ENCODE data around the gene PITPNC1. TPM values are rescaled to one million over a fixed set of nuclear protein-coding genes. Genes with fewer than 3 reads are reported as not detected.

PITPNC1 gene
- total and polyA plus RNA-seq, 4 donors, result 8.0 to 21.1 (median 15.2) TPM

GRCh38 chr17:67659028-67659427, 281.9 kb downstream of the PITPNC1 start:
- Histone ChIP-seq H3K36me3 (ENCODE audit: control insufficient read depth in 4 of 4, insufficient read depth in 4 of 4, low read length in 4 of 4) (no peaks in the 10 kb centered on the region), H3K4me3 (no peak overlapping the region), H3K9ac (ENCODE audit: insufficient read depth in 1 of 2, low read length in 2 of 2) (no peak overlapping the region), H3K9me3 (ENCODE audit: control insufficient read depth in 4 of 4, insufficient read depth in 3 of 4, low read length in 3 of 4) (peaks cover 0 to 5% (median 1%) of the 10 kb centered on the region in 4 donors), H3K4me1 (ENCODE audit: control insufficient read depth in 5 of 5, insufficient read depth in 5 of 5, low read length in 5 of 5) (no peaks in the 10 kb centered on the region), H3K27me3 (ENCODE audit: control insufficient read depth in 3 of 3, insufficient read depth in 3 of 3, low read length in 2 of 3) (no peaks in the 10 kb centered on the region), H3K27ac (ENCODE audit: low read depth in 1 of 2, low read length in 1 of 2) (no peak overlapping the region)
- no peak for TF ChIP-seq CTCF (IDR thresholded peaks at IDR 0.05; ENCODE audit: control extremely low read depth, extremely low read depth)
- DNase-seq (no peak), ATAC-seq (ENCODE audit: insufficient read depth, low FRiP score) (no peak)
- WGBS, 2 donors, result 88 to 100% methylated on average over 1 of the region's 1 CpG

DNA sequence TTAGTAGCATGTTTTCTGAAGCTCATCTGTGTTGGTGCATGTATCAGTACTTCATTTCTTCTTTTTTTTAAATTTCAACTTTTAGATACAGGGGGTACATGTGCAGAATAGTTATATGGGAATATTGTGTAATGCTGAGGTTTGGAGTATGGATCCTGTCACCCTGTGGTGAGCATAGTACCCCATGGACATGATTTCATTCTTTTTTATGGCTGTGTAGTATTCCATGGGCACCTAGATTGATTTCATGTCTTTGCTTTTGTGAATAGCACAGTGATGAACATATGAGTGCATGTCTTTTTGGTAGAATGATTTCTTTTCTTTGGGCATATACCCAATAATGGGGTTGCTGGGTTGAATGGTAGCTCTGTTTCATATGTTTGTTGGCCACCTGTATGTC, 285.6 kb downstream of the PITPNC1 start:
- DNase-seq, result no peak
- no peak for ATAC-seq (ENCODE audit: insufficient read depth, low FRiP score)
- Histone ChIP-seq H3K9me3 (ENCODE audit: control insufficient read depth in 4 of 4, insufficient read depth in 3 of 4, low read length in 3 of 4) (peaks cover 0 to 5% (median 1%) of the 10 kb centered on the region in 4 donors), H3K9ac (ENCODE audit: insufficient read depth in 1 of 2, low read length in 2 of 2) (no peak overlapping the region), H3K4me1 (ENCODE audit: control insufficient read depth in 5 of 5, insufficient read depth in 5 of 5, low read length in 5 of 5) (no peaks in the 10 kb centered on the region), H3K36me3 (ENCODE audit: control insufficient read depth in 4 of 4, insufficient read depth in 4 of 4, low read length in 4 of 4) (no peaks in the 10 kb centered on the region), H3K4me3 (no peak overlapping the region), H3K27me3 (ENCODE audit: control insufficient read depth in 3 of 3, insufficient read depth in 3 of 3, low read length in 2 of 3) (no peaks in the 10 kb centered on the region), H3K27ac (ENCODE audit: low read depth in 1 of 2, low read length in 1 of 2) (no peak overlapping the region)
- TF ChIP-seq CTCF (IDR thresholded peaks at IDR 0.05; ENCODE audit: control extremely low read depth, extremely low read depth), result no peak

GRCh38 chr17:67663457-67663856, 286.4 kb downstream of the PITPNC1 start:
- 94 to 96% methylated on average over 9 of the region's 9 CpGs for WGBS, 2 donors
- Histone ChIP-seq H3K9ac (ENCODE audit: insufficient read depth in 1 of 2, low read length in 2 of 2) (no peak overlapping the region), H3K4me3 (no peak overlapping the region), H3K9me3 (ENCODE audit: control insufficient read depth in 4 of 4, insufficient read depth in 3 of 4, low read length in 3 of 4) (peaks cover 0 to 5% (median 0%) of the 10 kb centered on the region in 4 donors), H3K4me1 (ENCODE audit: control insufficient read depth in 5 of 5, insufficient read depth in 5 of 5, low read length in 5 of 5) (no peaks in the 10 kb centered on the region), H3K27me3 (ENCODE audit: control insufficient read depth in 3 of 3, insufficient read depth in 3 of 3, low read length in 2 of 3) (no peaks in the 10 kb centered on the region), H3K36me3 (ENCODE audit: control insufficient read depth in 4 of 4, insufficient read depth in 4 of 4, low read length in 4 of 4) (no peaks in the 10 kb centered on the region), H3K27ac (ENCODE audit: low read depth in 1 of 2, low read length in 1 of 2) (no peak overlapping the region)
- no peak for DNase-seq
- TF ChIP-seq CTCF (IDR thresholded peaks at IDR 0.05; ENCODE audit: control extremely low read depth, extremely low read depth), result no peak
- ATAC-seq (ENCODE audit: insufficient read depth, low FRiP score), result no peak

GRCh38 chr17:67666028-67666427, 288.9 kb downstream of the PITPNC1 start:
- Histone ChIP-seq H3K9me3 (ENCODE audit: control insufficient read depth in 4 of 4, insufficient read depth in 3 of 4, low read length in 3 of 4) (peaks cover 0 to 3% (median 0%) of the 10 kb centered on the region in 4 donors), H3K36me3 (ENCODE audit: control insufficient read depth in 4 of 4, insufficient read depth in 4 of 4, low read length in 4 of 4) (peaks cover 0 to 4% (median 2%) of the 10 kb centered on the region in 4 donors), H3K9ac (ENCODE audit: insufficient read depth in 1 of 2, low read length in 2 of 2) (no peak overlapping the region), H3K4me1 (ENCODE audit: control insufficient read depth in 5 of 5, insufficient read depth in 5 of 5, low read length in 5 of 5) (peaks cover 0 to 1% (median 0%) of the 10 kb centered on the region in 5 donors), H3K4me3 (no peak overlapping the region), H3K27me3 (ENCODE audit: control insufficient read depth in 3 of 3, insufficient read depth in 3 of 3, low read length in 2 of 3) (no peaks in the 10 kb centered on the region), H3K27ac (ENCODE audit: low read depth in 1 of 2, low read length in 1 of 2) (no peak overlapping the region)
- no peak for DNase-seq
- TF ChIP-seq CTCF (IDR thresholded peaks at IDR 0.05; ENCODE audit: control extremely low read depth, extremely low read depth), result no peak
- ATAC-seq (ENCODE audit: insufficient read depth, low FRiP score), result no peak
- WGBS, 2 donors, result 96 to 97% methylated on average over 4 of the region's 4 CpGs

Data from lung (tissue), 12 donors.